AG09319 (cell line): ENCODE measurements around the gene MMADHC.

Source experiments
- DNase-seq: peaks from one replicate; pipeline ENCODE4 v3.0.0-alpha.2; 2010; ENCODE audit warnings: low read depth; ENCODE audit errors: extremely low read depth
- CTCF ChIP-seq: IDR thresholded peaks from 2 replicates; pipeline ENCODE4 v1.5.1; 2011; ENCODE audit warnings: low read depth, mild to moderate bottlenecking, inconsistent platforms, low read length, moderate library complexity

The MMADHC gene

DNA sequence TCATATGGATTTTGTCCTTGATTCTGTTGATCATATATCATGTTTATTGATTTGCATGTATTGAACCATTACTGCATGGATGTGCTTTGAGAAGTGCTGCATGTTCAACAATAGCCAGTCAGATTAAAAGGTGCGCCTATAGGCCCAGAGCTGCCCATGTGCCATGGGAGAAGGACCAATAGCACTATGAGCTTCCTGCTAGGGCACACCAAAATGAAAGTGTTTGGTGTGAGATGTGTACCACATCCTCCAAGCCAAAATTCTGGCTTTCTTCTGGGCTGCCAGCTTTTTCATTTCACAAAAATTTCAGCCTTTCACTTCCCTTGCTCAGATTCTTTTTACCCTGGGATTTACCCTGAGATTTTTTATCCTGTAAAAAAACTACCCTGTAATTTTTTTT is 34.8 kb upstream of the MMADHC start:
- TF ChIP-seq CTCF = no peak
- no peak for DNase-seq

- no peak for TF ChIP-seq CTCF
- DNase-seq = no peak
These were observed 29.9 kb upstream of the MMADHC start for GRCh38 chr2:149617476-149617875.

DNA sequence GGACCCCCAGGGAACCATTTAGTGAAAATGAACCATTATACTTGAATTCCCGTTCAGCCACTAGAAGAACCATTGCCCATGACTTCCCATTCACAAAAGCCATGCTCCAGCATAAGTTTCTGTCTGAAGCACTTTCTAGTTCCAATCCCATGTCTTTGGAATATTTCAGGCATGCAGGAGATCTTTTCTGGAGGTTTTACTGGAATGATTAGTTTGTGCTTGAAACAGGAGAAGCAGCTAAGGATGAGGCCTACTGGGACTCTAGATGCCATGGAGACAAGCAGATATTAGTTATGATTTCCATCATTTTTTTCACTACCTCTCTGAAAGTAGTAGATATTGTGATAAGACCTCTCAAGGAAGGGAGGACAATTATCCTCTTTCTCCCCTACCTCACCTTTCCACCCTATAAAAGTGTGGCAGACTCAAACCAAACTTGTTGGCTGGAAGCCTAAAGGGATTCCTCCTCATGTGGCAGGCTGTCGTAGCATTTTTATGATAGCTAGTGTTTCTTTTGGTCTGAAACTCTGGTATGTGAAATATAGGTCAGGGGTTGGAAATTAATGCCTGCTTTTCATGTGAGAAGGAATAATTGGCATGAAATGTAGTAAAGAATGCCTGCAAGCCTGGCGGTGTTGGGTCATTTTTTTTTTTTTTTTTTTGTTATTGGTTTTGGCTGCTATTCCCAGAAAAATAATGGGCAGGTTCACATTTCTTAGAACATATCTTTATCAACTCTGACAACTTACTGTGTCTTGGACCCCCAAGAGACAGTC is 29.3 kb upstream of the MMADHC start:
- no peak for DNase-seq
- TF ChIP-seq CTCF = no peak

DNA sequence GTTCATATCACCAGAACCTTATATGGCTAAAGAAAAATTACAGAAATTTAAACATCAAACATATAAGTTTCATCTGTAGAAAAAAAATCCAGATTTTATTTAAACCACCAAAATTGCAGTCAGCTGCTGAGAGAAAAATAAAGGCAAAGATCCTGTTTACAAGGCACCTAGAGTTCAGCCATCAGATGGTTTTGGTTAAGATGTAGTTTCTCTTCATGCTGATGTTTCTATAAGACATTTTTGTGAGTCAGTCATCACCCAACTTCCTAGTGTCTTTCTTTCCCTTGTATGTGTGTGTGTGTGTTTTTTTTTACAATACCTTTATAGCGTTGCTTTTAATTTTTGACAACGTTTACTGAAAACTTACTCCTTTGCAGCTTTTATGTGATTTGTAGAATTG is 26.1 kb upstream of the MMADHC start:
- DNase-seq = peak; percentile 78
- no peak for TF ChIP-seq CTCF

- TF ChIP-seq CTCF = no peak
These were observed 24.5 kb upstream of the MMADHC start for GRCh38 chr2:149612122-149612521.

GRCh38 chr2:149611100-149611820 is 23.7 kb upstream of the MMADHC start:
- DNase-seq = no peak

More at GRCh38 chr2:149612122-149612521, 24.5 kb upstream of the MMADHC start:
- no peak for DNase-seq

More at GRCh38 chr2:149611100-149611820, 23.7 kb upstream of the MMADHC start:
- TF ChIP-seq CTCF = peak; percentile 32
